Stimulated activated naive CD4-positive, alpha-beta T cell (primary cell): ENCODE measurements around the gene NDP.
"Not testable (repeated sequence)": the region's sequence is repeated elsewhere in the genome, so short reads cannot be mapped to it uniquely, and the experiment has no call there.

Source experiments
- DNase-seq, 6 experiments: peaks; one replicate each; lab custom pipeline; 2025; lab: John Stamatoyannopoulos, UW

The NDP gene

DNA sequence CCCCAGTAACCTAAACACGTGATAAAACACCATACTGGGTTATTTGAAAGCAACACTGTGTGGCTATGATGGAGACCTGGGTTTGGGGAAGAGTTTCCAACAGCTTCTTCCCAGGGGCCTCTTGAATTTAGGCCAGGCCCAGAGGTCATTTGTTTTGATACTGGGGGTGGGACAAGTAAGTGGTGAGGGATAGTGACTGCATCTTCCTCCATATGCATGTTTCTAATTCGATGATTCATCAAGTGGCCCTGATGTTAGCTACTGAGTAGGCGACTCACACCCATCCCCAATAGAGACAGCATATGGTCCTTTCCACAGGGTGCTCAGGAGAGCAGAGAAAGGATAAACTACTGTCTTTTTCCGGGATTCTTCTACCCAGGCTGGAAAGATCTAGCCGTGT is 2.7 kb downstream of the NDP start:
- no peak for DNase-seq

DNA sequence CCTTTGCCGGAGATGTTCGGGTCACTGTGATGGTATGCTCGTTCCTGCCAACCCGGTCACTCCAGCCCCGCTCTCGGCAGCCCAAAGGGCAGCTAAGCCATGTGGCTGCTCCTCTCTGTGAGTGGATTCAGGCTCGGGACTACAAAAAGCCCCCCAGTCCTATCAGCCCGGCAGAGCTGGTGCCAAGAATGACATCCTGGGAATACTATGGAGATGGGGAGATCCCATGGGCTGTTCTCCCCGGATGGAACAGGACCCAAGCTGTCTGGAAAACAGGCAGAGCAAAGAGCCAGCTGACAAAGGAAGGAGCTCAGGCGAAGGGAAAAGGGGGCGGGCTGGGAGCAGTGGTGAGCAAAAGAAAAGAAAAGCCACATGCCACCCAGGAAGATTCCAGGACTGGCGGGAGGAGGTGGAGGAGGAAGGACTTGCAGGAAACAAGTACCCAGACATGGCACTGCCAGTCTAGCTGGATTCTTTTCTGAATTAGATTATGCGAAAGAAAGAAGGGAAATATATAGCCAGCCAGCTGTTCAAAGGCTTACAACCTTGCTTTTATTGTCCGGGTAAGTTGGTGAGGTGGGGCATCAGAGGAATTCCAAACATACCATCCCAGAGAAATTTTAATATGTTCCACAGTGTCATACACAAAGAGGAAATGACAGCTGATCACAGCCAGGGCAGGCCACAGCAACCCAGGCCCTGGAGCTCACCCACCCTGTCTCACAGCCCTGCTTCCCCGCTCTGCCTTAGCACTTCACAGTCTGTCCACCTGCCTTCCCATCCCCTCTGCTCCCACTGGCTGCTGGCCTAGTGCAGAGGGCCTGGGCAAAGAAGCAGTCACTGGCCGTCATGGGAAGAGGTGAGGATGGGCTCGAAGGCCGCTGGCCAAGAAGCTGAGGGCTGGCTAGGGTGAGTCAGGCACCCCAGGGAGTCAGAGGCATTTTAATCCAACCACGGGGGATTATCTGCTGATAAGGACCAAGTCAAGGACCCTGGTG is 3.4 kb downstream of the NDP start:
- no peak for DNase-seq

DNA sequence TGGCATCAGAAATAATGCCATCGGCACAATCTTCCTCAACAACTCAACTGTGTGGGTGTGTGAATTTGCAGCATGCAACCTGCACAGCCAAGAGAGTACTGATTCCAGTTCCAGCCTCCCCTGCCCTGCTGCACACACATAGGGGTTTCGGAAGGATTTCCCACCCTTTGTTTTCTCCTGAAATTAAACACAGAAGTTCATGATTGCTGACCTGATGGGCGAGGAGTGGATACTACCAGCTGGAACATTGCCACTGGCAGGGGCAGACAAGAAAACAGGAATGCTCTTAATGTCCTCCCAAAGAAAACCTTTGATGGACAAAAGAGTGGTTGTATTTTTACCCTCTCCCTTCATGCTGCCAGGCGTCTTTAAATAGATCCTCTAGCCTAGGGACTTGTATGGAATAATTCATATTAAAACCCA is 4.8 kb downstream of the NDP start:
- no peak for DNase-seq

DNA sequence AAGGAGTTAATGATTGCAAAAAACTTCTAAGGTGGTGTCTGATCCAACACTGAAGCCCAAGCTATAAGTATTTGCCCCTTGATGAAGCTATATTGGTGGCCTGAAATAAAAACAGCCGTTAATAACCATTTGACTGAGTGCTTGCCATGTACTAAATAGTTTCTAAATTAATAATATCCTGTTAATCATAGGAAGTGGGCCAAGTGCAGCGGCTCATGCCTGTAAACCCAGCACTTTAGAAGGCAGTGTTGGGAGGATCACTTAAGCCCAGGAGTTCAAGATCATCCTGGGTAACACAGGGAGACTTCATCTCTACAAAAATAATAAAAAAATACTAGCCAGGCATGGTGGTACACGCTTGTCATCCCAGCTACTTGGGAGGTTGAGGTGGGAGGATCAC is 8.3 kb downstream of the NDP start:
- DNase-seq: no peak

DNA sequence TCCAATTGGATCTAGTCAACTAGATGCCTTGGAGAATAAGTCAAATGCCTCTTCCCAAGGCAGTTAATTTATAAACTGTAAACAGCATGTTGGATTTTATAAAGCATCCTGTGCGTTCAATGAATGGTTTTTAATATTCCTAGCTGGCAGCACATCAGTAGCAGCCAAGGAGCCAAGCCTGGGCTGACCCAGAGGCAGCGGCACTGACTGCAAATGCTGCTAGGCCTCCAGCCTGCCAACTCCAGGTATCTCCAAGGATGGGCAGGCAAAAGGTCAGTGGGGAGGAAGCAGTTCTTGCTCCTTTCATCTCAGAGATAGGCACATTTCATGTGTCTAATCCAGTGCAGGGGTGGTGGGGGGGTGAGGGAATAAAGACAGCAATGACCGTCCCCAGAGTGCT is 9.5 kb downstream of the NDP start:
- no peak for DNase-seq

DNA sequence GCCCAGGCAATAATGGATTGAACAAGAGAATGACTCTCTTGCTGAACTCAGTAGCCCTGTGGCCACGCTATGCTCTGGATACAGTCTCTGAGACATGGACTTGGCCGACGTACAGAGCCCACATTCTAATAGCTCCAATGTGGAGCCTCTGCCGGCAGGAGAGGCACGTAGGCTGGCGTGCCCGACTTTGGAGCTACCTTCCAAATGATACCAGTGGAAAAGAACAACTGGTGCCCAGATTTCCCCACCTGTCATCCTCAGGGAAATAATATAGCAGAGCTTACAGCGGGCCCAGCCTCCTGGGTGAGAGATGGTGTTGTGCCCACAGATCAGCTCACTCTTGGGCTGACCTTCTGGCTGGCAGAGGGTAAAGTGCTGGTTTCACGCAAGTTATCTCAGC is 10.6 kb downstream of the NDP start:
- no peak for DNase-seq

DNA sequence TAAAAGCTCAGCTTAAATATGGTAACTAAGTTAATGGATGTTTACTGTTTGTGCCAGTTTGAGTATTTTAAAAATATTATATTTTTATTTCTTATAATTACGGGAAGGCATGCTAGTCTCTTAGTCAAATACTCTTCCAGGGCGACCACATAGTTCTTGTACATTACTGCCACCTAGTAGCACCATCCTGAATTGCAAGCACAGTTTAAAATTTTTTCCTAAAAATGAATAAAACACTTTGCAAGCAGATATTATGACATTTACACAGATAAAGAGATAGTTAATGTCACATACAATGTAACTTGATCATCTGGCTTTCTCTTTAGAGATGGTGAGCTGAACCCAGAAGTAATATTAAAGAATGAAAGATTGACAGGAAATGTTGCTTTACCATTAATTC is 11.5 kb downstream of the NDP start:
- DNase-seq: no peak

DNA sequence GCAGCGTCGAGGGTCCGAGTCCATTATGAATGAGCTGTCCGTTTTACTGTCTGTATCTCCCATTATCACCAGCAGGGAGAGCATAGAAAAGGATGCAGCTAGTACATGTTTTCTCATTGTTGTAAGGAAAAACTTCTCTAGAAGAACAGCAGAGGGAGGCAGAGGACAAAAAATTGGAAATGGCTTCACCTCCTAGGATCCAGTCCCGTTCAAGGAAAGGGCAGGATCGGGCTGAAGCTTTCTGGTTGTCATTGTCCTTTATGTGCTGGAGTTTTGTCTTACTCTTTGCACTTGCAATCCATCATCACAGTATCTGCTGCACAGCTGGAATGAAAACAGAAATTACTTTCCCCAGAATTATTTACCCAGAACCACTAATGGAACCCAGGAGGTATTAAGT is 14.7 kb downstream of the NDP start:
- peak in 4 of 6 experiments; percentile 1 to 47 (median 26) for DNase-seq

DNA sequence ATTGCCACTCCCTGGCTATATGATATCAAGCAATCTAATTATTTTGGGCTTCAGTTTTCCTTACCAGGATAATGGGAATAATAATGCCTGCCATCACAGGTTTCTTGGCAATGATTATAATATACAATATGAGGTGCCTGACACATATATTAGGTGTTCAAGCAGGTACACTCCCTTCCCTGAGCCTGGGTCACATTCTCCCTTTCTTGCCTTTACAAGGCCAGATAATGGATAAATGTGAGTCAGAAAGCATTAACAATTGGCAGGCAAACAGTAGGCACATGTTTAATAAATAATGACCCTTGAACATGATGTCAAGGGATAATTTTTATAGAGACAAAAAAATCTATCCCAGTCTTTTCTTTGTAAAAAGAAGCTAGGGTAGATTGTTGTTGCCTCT is 17.2 kb downstream of the NDP start:
- no peak for DNase-seq

DNA sequence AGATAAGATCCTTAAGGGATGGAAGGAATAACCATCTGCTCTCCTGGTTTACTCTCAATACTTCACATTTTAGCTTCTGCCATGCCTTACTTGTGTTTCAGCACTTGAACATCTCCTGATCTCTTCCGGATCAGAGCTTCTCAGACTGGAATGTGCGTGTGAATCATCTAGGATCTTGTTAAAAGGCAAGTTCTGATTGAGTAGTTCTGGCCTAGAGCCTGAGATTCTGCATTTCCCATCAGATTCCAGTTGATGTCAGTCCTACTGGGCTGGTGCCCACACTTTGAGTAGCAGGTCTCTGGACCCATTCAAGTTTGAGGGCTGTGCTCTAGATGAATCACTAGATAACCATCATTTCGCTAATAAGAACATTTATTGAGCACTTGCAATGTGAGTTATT is 20.0 kb downstream of the NDP start:
- no peak for DNase-seq

DNA sequence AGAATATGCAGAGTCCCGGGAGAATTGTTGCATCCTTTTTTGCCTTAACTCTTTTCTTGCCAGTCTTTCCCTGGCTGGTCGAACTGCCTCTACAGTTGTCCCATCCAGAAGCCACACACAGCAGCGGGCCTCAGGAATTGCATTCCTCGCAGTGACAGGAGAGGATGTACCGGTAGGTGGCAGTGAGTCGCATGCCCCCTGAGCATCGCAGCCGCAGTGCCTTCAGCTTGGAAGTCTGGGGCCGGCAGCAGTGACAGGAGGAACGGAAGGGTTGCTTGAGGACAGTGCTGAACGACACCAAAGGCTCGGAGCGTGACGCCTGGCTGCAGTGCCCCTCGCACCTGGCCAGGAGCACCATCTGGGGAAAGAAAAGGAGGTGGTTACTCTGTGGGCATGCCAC is 23.5 kb downstream of the NDP start:
- peak in 4 of 6 experiments; percentile 0 to 18 (median 10) for DNase-seq

DNA sequence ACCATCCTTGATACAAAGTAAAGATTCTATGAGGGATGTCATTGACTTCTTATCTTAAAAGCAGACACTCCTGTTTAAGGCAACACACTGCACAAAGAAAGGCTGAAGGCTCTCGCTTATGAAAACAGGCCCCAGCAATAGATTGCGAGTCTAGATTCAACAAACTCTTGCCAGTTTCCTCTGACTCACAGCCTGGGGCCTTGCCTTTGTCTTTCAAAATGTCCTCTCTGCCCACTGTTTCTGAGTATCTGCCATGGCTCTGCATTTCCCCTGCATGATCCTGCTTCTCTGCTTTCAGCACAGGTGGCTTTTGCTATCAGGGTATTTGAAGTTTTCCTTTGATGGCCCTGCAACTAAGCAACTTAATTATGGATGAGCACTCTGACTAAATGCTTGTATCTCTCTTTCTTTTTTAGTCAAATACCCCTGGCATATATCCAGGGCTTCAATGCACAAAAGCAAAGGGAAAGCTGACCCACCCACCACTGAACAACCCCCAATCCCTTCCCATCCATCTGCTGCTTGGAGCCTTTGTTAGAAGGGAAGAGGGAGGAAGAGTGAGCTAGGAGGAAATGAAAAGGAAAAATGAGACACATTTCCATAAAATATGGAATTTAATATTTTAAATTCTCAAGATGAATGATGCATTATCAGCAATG is 32.2 kb downstream of the NDP start:
- DNase-seq: no peak

DNA sequence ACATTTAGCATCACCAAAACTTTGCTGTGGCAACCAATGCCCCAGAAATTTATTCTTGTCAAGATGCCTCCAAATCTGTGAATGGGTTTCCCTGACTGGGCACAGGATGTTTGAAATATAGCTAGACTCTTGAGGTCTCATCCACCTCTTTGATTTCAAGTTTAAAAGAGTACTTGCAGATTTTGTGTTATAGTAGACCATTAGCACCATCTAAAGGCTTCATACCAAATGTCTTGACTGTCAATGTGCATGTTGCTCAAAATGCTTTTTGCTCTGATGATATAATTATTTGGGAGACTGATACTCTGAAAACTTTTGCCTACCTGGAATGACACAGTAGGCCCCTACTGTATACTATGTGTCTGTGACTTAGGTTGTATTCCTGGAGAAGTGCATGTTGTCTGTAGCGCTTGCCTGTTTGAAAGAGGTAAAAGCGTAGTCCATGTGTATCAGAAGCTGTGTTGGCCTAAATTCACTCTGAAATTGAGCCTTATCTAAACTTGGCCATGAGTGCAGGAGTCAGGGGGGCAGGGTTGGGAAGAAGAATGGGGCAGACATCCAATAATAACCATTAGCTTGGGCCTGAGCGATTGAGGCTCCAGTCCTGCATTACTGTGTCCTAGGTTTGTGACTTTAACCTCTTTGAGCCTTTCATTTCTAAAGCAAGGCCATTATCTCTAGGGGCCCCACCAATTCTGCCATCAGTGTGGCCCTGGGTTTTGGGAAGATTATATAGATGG is 33.8 kb downstream of the NDP start:
- no peak for DNase-seq

DNA sequence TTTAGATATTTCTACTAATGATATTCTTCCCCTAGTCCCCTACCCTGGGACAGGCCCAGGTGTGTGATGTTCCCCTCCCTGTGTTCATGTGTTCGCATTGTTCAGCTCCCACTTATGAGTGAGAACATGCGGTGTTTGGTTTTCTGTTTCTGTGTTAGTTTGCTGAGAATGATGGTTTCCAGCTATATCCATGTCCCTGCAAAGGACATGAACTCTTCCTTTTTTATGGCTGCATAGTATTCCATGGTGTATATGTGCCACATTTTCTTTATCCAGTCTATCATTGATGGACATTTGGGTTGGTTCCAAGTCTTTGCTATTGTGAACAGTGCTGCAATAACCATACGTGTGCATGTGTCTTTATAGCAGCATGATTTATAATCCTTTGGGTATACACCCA is 51.2 kb downstream of the NDP start:
- not testable (repeated sequence) for DNase-seq

DNA sequence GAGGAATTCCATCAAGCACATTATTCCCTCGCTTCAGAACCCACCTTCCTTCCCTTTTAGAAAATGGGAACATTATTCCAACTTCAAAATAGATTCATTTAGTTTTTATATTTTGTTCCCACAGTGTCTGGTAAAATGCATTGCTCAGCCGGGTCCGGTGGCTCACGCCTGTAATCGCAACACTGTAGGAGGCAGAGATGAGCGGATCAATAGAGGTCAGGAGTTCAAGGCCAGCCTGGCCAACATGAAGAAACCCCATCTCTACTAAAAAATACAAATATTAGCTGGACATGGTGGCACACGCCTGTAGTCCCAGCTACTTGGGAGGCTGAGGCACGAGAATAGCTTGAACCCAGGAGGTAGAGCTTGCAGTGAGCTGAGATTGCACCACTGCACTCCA is 62.4 kb downstream of the NDP start:
- not testable (repeated sequence) for DNase-seq

DNA sequence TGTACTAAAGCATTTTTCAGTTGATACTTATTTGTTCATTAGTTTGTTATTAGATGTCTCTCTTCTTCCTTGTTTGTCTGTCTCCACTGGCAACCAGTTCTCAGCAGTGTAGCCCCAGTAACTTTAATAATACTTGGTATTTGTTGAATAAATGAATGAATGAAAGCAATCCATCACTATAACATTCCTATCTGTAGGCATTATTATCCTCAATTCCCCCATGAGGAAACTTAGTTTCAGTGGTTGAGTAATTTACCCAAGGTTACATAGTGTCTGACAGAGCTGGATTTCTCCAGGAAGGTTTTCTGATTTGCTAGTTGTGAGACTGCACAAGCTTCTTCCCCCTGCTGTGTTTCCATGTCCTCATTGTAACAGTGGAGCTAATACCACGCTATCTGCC is 63.2 kb downstream of the NDP start:
- DNase-seq: no peak

DNA sequence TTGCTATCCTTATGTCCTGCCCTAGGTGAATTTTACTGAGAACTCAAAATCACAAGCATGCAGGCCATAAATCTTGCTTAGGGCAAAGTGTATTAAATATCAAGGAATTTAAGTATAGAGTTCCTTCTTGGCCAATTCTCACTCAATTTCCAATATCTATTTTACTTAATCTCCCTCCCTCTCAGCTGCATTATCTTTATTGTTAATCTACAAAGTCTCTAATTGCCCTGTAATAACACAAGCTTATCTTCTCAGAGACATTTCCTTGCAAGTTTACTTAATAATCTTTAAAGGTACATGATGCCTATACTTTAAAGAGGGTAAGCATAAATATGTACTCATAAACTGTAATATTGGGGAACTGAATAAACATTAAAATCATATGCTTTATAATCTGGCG is 64.0 kb downstream of the NDP start:
- no peak for DNase-seq

DNA sequence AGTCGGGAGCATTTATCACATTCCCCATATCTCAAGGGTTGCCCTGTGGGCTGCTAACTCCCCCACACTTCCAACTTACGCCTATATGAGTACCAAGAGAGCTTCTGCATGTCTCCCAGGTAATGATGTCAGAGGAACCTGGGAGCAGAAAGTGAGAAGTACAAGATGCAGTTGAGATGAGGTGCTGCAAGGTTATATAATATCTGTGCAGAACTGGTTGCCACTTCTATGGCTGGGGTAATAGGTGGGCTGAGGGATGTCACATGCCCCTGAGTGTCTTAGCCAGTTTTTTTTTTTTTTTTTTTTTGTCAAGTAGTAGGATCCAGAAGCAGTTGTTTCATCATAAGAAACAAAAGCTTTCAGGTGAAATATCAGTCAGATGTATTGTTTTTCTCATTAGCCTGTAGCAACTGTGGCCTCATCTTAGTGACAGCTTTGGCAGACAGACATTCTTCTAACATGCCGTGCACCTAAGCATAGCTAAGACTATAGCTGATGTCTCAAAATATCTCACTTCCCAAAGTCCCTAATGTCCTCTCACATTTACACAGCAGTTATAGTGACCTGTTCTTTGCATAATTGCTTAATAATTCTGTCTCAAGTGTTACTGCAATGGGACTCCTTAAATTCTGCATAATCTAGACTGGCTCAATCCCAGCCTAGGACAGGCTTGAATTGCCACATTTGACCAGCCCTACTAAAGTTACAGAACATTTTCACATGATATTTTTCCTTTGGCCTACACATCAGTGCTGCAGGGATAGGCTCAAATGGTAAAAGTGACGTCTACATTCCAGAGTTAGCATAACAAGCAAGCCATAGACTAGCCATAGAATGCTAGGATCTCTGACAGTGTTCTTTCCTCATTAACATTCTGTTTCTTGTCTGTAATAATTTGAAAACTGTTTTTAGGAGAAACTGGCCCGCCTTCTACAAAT is 73.0 kb downstream of the NDP start:
- no peak for DNase-seq
